Limb (tissue), 2 donors: ENCODE data around the gene TNS3.
"Not testable (repeated sequence)": the region's sequence is repeated elsewhere in the genome, so short reads cannot be mapped to it uniquely, and the experiment has no call there.

Experiments
- DNase-seq, 2 donors: peaks; one replicate each; pipeline ENCODE4 v3.0.0-alpha.2; 2016; ENCODE audit errors: extremely low spot score in 2 of 2

Gene TNS3

DNA sequence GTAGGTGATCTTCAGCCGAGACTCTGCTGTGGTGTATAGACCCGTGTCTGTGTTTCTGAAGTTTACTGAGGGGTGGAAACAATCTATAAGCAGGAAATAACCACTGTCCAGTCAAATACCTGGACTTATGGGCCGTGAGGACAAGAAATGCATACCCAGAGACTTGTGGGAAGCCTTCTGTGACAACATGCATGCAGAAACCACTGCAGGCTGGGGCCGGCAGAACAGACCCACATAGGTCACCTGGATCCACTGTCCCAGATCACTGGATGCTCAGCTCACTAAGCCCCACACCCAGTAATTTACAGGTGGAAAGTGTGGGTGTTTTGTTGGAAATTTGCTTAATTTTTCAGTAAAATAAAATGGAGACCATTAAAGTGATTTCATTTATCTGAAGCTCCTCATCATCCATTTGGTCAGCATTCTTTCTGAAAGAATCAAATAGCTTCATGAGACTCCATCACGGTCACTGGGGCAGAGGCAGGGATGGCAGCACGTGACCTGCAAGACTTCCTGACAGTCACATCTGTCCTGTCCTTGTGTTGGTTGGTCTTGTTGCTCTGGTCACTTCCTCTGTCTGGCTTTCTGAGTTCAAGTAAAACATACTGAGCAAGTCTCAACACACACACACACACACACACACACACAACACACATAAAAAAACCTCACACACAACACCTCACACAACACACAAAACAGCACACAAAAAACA is 108.3 kb downstream of the TNS3 start:
- DNase-seq, result no peak

DNA sequence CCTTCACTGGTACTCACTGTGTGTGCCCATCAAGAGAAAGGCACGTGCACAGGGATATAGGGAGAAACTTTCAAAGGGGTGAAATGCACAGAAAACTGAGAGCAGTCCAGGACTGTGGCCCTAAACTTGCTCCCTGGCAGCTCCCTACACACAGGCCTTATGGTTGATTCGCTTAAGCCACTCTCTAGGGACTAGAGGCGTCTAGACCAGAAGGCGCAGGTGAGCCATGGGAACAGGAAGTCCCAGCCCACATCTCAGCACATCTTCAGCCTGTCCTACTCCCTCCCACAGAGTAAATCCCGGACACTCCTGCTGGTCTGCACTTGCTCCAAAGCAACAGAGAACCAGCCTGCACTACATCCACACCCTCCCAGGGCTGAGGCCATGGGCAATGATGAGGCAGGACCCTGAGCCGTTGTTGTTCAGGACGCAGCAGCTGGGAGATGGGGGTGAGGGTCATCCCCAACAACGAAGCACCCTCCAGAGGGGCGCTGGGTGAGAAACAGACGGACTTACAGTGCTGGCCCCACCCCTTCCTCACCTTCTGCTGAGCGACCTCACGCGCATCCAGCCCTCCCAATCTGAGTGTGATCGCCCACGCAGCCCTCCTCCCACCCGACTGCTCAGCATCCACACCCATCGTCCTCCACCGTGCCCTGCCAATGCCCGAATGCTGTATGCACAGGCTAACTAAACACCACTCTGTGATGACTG is 109.3 kb downstream of the TNS3 start:
- no peak for DNase-seq

DNA sequence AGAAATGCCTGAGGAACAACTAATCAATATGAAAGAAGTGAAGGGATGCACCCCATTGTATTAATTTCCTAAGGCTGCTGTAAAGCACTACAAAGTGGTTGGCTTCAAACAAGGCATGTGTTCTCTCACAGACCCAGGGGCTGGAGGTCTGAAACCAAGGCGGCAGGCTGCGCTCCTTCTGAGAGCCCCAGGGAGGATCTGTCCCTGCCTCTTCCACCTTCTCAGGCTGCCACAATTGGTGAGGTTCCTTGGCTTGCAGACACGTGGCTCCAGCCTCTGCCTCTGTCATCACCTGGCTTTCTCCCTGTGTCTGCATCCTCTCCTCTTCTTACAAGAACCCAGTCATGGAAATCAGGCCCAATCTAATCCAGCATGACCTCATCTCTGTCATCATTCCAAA is 110.1 kb downstream of the TNS3 start:
- no peak for DNase-seq

DNA sequence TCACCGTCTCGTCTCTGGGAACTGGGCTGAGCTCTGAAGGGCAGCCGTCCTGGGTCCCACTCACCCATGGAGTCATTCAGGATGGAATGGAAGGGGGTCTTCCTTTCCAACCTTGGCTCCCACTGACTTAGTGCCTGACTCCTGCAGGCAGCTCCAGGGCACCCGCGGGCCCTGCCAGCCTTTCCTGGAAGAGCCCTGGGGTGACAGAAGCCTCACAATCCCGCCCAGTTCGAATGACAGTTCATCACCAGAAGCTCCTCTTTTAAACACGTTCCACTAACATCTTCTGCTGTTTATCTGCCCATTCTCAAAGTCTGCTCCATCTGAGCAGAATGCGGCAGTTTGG is 110.6 kb downstream of the TNS3 start:
- DNase-seq, result no peak

DNA sequence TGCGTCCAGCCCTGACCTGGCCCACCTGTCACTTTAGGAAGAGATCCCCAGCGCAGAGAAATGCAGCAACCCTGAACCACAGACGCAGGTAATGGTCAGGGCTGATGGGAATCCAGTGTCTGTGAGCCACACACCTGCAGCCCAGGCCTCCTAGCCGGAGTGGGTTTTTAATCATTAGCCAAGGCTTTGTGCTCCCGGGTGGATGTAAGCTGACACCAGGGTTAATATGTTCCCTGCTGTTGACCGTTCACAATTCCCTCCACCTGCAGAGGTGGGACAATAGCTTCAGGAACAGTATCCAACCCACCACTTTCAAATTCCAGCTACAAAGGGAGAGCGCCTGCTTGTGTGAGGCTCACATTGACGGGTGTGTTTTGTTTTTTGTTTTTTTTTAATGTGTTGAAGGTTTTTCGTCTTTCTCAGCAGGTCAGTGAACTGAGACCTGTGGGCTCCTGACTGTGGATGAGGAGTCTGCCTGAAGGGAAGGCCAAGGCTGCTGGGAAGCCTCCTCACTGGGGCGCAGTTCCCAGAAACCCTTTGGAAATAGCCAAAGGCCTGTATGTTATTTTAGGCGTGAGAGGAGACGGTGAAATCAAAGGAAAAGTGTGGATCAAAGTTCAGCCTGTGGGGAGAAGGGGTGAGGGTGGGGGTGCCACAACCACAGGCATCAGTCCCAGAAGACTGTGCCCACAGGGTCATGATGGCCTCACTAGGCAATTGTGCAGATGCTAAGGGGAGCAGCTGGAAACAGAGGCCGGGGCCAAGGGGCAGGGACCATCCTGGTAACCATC is 111.1 kb downstream of the TNS3 start:
- DNase-seq, result no peak

DNA sequence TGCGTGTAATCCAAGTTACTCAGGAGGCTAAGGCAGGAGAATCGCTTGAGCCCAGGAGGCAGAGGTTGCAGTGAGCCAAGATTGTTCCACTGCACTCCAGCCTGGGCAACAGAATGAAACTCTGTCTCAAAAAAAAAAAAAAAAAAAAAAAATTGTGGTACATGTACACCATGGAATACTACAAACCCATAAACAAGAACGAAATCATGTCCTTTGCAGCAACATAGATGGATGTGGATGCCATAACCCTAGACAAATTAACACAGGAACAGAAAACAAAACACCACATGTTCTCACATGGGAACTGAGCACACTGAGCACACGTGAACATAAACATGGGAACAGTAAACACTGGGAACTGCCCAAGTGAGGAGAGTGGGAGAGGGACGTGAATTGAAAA is 112.1 kb downstream of the TNS3 start:
- DNase-seq, result not testable (repeated sequence)

DNA sequence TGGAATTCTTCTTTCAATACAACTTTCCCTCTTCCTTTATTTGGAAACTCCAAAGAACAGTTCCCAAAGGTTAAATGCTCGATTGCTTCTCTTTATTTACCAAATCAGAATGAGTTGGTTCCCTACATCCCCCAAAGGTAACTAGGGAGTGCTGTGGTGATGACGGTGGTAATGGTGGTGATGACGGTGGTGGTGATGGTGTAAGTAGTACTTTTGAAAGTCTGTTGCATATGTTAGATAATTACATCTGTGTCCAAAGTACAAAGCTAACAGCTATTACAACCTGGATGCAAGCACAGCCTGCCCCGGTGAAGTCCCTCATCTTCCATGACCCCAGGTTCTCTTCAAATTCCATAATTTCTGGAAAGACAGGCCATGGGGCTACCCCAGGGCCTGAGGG is 115.1 kb downstream of the TNS3 start:
- no peak for DNase-seq

DNA sequence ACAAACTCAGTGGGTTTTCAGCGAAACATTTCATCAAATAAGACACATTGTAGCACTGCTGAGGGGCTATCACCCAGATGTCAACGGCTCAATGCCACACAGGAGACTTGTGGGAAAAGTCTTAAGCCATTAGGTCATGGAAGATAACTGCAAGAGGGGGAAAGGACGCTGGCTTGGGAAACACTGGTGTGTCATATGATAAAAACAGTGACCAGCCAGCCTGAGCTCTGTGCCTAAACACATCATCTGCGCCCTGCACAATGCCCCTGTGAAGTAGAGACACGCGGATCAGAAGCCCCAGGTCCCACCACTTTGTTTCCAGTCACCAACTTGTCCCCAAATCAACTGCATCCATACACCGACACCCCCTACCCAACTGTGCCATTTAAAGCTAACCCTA is 116.7 kb downstream of the TNS3 start:
- no peak for DNase-seq

DNA sequence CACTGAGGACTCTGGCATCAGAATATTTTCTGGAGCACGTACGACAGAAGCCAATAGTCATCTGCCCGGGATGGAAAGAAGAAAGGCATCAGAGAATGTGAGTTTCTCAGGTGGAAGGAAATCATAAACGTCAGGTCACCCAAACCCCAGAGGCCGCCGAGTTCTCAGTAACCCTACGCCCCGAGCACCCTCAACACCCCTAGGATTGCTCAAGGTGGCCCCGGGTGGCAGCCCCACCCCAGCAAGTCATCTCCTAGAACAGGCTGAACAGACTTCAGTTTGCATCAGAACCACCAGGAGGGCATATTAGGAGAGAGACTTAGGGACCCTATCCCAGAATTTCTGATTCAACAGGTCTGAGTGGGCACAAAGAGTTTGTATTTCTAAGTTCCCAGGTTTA is 117.6 kb downstream of the TNS3 start:
- no peak for DNase-seq

DNA sequence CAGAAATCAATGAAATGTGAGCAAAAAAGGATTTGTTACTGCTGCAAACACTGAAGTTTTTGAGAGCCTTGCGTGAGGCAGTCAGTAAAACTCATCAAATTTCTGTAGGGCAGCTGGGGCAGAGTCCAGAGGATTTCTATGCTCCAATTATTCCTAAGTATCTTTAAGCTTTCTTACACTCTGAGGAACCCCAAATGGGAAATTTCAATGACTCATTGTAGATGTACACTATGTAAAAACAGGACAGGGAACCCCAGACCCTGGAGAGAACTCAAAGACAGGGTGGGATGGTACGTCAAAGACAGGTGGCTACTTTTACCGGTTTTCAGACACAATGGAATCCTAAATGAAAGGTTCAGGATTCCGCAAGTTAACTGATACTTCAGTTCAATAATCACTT is 120.2 kb downstream of the TNS3 start:
- no peak for DNase-seq

DNA sequence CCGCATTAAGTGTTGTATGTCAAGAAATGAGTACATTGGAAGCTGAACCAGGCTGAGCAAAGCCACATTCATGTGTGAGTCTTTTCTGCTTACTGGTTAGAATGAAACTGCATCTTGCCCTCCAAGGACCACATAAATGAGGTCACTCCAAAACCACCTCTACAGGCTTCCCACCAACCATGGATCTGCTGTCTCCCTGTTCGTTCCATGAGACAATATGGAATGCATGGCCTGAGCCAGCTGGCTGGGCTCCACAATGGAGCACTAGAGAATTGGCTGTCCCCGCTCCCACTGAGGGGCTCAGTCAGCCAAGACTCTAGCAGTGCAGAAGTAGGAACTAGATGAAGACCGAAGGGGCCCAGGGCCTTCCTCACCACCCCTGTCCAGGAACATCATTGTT is 120.8 kb downstream of the TNS3 start:
- DNase-seq, result peak in 1 of 2 donors; percentile 45

DNA sequence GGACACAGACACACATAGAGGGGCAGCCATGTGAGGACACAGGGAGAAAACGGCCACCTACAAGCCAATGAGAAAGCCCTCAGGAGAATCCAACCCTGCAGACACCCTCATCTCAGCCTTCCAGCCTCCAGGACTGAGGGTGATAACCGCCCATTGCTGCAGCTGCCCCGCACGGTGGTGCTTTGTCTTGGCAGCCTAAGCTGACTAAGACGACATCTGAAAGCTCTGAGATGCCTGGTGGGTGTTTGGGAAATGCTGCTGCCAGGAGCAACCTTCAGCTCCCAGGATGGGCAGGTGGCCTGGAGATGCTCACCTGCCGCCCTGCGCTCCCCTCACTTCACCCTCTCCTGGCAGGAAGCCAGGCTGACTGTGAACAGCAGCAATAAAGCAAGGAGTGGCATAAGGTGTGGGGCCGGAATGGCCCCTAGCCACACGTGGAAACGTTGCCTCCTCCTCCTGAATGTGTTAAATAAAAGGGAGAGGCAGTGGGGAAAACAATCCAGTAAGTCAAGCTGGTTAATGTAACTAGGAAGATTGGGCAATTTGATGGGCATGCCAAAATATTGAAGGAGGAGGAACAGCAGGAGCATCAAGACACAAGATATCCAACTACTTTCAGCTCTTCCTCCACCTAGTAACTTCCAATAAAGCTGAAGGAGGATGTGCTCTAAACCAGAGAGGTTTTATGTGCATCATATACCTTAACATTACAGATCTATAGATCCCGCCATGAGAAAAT is 121.5 kb downstream of the TNS3 start:
- no peak for DNase-seq

DNA sequence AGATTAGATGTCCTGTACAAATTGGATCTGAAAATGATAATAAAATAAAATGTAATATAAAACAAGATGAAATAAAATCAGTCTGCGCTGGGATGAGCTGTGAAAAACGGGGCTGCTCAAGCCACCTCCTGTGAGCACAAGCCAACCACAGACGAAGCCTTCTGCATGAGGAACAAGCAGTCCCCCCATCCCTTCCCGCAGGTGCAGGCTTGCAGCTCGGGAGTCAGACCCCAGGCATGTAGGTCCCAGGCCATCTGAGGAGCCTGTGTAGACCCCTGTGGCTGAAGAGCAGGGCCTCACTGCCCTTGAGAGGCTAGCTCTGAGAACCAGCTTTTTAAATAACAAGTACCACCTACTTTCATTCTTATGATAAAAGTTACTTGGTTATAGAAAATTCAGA is 123.4 kb downstream of the TNS3 start:
- no peak for DNase-seq

DNA sequence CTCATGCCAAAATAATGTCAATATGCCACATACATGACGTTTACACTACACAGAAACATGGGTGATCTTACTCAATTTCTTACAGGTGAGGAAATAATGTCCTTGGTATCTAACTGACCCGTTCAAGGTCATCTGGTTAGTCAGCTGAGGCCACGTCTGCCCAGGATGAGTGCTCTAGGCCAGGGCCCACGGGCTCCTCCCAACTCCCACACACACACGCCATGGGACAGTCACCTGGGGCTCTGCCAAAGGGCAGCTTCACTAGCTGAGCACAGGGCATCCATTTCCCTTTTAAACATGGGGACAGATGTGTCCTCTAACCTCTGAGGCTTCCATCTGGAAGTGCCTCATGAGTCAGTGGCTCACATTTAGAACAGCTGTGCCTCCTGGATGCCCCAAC is 123.9 kb downstream of the TNS3 start:
- DNase-seq, result no peak

DNA sequence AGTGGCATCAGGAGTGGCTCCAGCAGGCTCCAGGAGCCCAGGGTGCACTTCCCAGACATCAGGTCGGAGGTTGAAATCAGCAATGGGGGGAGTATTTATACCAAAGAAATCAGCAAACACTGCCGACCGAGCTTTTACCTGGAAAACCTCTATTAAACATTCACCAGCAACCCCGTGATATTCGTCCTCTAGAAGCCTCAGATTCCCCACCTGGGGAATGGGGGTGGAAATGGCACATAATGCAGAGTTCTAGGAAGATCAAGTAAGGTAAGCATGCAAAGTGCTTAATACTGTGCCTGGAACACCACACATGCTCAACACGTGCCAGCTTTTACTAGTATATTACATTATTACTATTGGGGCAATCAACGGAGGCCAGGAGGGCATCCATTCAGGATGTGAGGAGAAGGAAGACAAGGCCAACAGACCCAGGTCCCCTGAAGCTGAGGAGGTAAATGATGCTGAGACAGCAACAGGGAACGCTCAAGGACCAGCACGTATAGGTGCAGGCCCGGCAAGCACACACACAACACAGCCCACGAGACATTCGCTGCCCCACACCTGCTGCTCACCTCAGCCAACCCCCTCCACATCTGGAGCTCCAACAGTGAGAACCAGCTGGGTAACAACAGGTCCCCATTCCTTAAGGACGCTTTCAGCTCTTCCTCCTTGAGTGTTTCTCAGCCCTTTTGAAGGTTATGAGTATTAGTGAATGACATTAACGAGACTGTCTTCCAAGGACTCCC is 125.5 kb downstream of the TNS3 start:
- DNase-seq, result no peak

DNA sequence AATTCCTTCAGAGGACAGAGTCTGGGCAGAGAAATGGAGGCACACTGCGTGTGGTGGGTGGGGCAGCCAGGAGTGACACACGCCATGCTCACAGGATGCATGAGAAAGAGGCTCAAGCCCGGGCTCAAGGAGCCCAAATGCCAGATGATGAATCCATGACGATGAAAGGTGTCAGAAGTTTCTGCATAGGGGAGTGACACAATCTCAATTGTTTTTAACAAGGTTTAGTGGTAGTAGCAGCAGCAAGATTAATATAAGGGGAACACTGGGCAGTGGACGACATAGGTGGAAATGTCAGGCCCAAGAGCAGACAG is 126.1 kb downstream of the TNS3 start:
- DNase-seq, result no peak

DNA sequence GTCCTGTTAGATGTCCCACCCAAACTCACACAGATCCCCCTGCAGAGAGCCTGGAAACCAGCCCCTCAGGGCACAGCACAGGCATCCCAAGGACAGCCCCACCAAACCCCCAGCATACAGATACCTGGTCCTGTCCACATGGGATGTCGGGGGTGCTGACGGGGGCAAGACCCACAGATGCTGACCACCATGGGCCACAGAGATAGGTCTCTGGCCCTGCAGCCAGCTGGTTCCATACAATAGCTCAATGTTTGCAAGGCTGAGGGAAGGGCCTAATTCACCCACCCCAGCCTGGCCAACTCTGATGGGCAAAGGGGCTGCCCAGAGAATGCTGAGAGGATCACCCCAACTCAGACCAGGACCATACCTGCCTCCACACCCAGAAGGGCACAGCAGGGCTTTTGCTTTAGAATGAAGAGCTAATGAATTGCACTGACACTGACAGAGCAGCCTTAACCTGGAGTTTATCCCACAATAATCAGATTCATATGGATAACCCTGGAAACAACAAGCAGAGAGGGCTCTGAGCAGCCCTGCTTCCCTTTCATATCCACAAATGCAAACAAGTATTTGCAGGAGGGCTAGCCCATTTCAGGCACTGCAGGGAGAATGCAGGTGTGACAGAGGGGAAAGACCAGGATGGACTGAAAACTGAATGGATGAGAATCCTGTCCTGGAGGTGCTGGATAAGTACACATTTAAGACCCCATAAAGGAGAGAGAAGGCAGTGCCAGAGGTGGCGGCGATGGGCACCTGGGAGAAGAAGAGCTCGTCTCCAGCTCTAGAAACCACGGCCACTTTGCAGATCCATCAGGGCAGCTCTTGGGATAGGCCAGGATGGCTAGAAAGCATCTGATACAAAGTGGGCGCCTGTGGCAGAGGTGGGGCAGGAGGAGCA is 126.7 kb downstream of the TNS3 start:
- no peak for DNase-seq

DNA sequence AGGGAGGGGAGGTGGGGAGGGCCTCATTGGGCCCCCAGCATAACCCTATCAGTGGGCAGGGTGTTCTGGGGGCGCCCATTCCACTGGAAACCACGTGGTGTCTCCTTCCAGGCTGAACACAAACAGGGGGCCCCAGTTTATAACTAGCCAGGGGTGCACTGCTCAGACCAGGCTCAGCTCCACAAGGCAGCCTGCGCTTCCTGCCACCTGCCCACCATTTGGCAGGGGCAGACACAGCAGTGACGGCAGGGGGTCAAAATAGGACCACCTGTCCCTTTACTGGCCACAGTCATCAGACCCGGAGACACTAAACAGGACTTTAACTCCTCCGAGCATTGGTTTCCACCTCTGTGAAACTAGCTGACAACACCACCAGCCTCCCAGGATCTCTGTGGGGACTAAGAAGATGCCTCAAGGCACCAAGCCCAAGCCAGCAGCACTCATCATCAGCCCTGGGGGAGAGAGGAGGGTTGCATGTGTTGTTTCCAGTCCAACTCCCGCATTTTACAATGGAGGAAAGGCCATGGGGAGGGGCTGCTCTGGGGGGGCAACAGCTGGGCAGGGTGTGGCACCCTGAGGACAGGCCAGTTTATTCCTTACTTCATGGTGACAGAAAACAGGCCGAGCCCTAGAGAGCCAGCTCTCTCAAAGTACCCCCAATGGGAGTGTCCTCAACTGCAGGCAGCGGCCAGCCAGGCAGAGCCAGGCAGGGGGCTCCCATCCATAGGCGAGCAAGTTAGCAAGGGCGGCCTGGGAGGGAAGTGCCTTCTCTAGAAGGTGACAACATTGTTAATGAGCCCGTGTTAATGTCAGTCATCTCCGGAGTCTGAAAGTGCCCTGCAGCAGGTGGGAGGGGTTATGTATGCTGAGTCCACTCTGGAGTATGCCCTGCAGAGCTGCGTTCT is 127.6 kb downstream of the TNS3 start:
- DNase-seq, result no peak
